SW480 (cell line): Measurements from ENCODE around the gene UCMA.

Experiments
- DNase-seq: peaks from one replicate; pipeline ENCODE4 v3.0.0-alpha.2; 2016; ENCODE audit warnings: low spot score

UCMA gene

GRCh38 chr10:13184730-13185514 is 49.3 kb downstream of the UCMA start:
- no peak for DNase-seq

GRCh38 chr10:13184276-13184675 is 49.9 kb downstream of the UCMA start:
- no peak for DNase-seq

- no peak for DNase-seq
Observed at GRCh38 chr10:13183625-13184024, 50.5 kb downstream of the UCMA start.

- no peak for DNase-seq
Observed at GRCh38 chr10:13182424-13182823, 51.8 kb downstream of the UCMA start.

DNA sequence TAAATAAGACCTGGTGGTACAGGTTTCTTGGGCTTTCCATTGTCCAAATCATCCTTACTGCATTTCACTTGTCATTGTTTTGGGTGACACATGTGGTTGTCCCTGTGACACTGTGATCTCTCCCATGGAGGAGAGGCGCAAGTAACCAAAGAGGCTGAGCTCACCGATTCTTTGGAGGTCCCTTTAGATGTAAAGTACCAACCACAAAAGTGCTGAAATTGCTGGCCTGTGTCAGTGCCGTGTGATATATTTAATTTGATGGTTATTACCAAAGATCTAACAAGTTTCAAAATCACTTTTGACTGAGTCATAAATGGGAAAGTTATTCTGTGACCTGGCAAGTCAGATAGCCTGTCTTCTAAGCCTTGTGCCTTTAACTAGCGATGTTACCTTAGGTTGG is 53.4 kb downstream of the UCMA start:
- no peak for DNase-seq

GRCh38 chr10:13173616-13174015 is 60.6 kb downstream of the UCMA start:
- DNase-seq = no peak
